GM12878 (cell line): Measurements from ENCODE around the gene CD34. TPM values are rescaled to one million over a fixed set of nuclear protein-coding genes. Genes with fewer than 3 reads are reported as not detected.

Source experiments
- ATAC-seq: fragments of 200-7000 bp; cut with Tn5 transposase; 3 replicates; pipeline ENCODE4 v1.9.1; 2020; ENCODE audit warnings: mild to moderate bottlenecking, moderate library complexity
- BruUV-seq: library from RNA; stranded (reverse); fragments of 400-500 nt; replicated peaks from 2 replicates; lab custom pipeline; 2021; lab: Mats Ljungman, UMichigan
- CTCF ChIA-PET: fragments of 300-600 bp; sonication (Branson Sonifier 250); formaldehyde crosslinking; extraction: SDS; loops from one replicate; lab custom pipeline; 2021; ENCODE audit warnings: inconsistent platforms; lab: Yijun Ruan, JAX
- POLR2A ChIA-PET: fragments of 350-600 bp; formaldehyde crosslinking; extraction: SDS; loops from one replicate; lab custom pipeline; 2021; ENCODE audit warnings: inconsistent platforms; lab: Charles Lee
- RAD21 ChIA-PET: fragments of 300-600 bp; sonication (Branson Sonifier 250); formaldehyde crosslinking; loops from one replicate; lab custom pipeline; 2023; ENCODE audit warnings: antibody characterized with exemption; ENCODE audit not compliant: unreplicated experiment; lab: Charles Lee
- SMC1A ChIA-PET: fragments of 300-600 bp; sonication (Branson Sonifier 250); formaldehyde crosslinking; loops from one replicate; lab custom pipeline; 2023; ENCODE audit not compliant: unreplicated experiment, uncharacterized antibody; lab: Charles Lee
- DNase-seq: peaks from one replicate; pipeline ENCODE4 v3.0.0-alpha.2; 2011; ENCODE audit warnings: low read depth, low spot score
- FAIRE-seq: peaks from 3 replicates; lab custom pipeline; 2011; peaks lifted over from hg19 to GRCh38; lab: Jason Lieb, UNC
- H2AFZ ChIP-seq: 2 replicates; pipeline ENCODE4 v1.6.0; 2011; ENCODE audit warnings: low read depth, low read length, control low read depth; ENCODE audit not compliant: control insufficient read depth
- H3K27ac ChIP-seq: 2 replicates; pipeline ENCODE4 v1.5.1; 2011; ENCODE audit warnings: control low read depth; ENCODE audit not compliant: control insufficient read depth, insufficient read depth
- H3K27me3 ChIP-seq, 2 experiments: replicated peaks in 1 of 2; 2 replicates each; pipeline versions ENCODE4 v1.6.0 to v1.6.1; 2011; ENCODE audit warnings: low read length in 1 of 2; ENCODE audit not compliant: control insufficient read depth in 2 of 2, insufficient read depth in 2 of 2
- H3K36me3 ChIP-seq, 2 experiments: 2 replicates each; pipeline ENCODE4 v1.5.1; 2011; ENCODE audit warnings: low read length in 1 of 2; ENCODE audit not compliant: control insufficient read depth in 2 of 2, insufficient read depth in 2 of 2
- H3K4me1 ChIP-seq: 2 replicates; pipeline ENCODE4 v1.6.1; 2011; ENCODE audit warnings: mild to moderate bottlenecking, low read length, moderate library complexity, mixed read lengths; ENCODE audit not compliant: control insufficient read depth, insufficient read depth
- H3K4me2 ChIP-seq: 2 replicates; pipeline ENCODE4 v1.6.0; 2011; ENCODE audit warnings: control low read depth; ENCODE audit not compliant: control insufficient read depth, insufficient read depth
- H3K4me3 ChIP-seq: fragments of 200-600 bp; sonication (generic); 2 replicates; pipeline ENCODE4 v1.5.1; 2016
- H3K79me2 ChIP-seq: 2 replicates; pipeline ENCODE4 v1.6.0; 2011; ENCODE audit warnings: low read length; ENCODE audit not compliant: control insufficient read depth, insufficient read depth
- H3K9ac ChIP-seq: 2 replicates; pipeline ENCODE4 v1.8.0; 2011; ENCODE audit warnings: low read length, control low read depth, mixed read lengths; ENCODE audit not compliant: control insufficient read depth, insufficient read depth
- H3K9me3 ChIP-seq: replicated peaks from 3 replicates; pipeline ENCODE4 v1.5.1; 2011; ENCODE audit warnings: mild to moderate bottlenecking, low read length; ENCODE audit not compliant: control insufficient read depth, insufficient read depth
- H4K20me1 ChIP-seq: 2 replicates; pipeline ENCODE4 v1.6.0; 2011; ENCODE audit not compliant: control insufficient read depth, insufficient read depth
- CREM ChIP-seq: IDR thresholded peaks from 2 replicates; pipeline ENCODE4 v1.6.1; 2014; ENCODE audit warnings: antibody characterized with exemption, low read depth
- EP300 ChIP-seq, 2 experiments: fragments of 150-350 bp in 1 of 2; IDR thresholded peaks; 2 replicates each; pipeline ENCODE4 v1.6.1; 2011 to 2012; ENCODE audit warnings: low read depth in 2 of 2, low read length in 2 of 2, borderline replicate concordance in 1 of 2, improper control_type of control experiment in 1 of 2, inconsistent platforms in 1 of 2; ENCODE audit not compliant: control insufficient read depth in 1 of 2
- IRF5 ChIP-seq: fragments of 450-650 bp; IDR thresholded peaks from 2 replicates; pipeline ENCODE4 v1.6.1; 2017; ENCODE audit warnings: borderline replicate concordance
- MEF2B ChIP-seq: fragments of 450-650 bp; IDR thresholded peaks from 2 replicates; pipeline ENCODE4 v1.6.1; 2018; ENCODE audit warnings: mild to moderate bottlenecking, moderate library complexity; ENCODE audit not compliant: partially characterized antibody, poor library complexity, severe bottlenecking
- SPI1 ChIP-seq: IDR thresholded peaks from 2 replicates; pipeline ENCODE4 v1.6.1; 2011; ENCODE audit warnings: low read depth, mild to moderate bottlenecking, low read length, moderate library complexity, borderline replicate concordance; ENCODE audit not compliant: insufficient read depth
- ZSCAN29 ChIP-seq: fragments of 450-650 bp; IDR thresholded peaks from 2 replicates; pipeline ENCODE4 v1.6.1; 2017; ENCODE audit warnings: mild to moderate bottlenecking, moderate library complexity
- WGBS: methylation state at CpG from one replicate; pipeline ENCODE4 v1.1.6; 2016; ENCODE audit warnings: low lambda C conversion rate; ENCODE audit not compliant: insufficient replicate concordance, insufficient coverage; ENCODE audit errors: missing lambda C conversion rate; 5-methylcytosine and 5-hydroxymethylcytosine counted together
- in situ Hi-C: fragments of 300-500 bp; cut with MboI; formaldehyde crosslinking; loops from 9 replicates; pipeline ENCODE4 v1.14.3; 2018; ENCODE audit warnings: mixed read lengths
- intact Hi-C: fragments of 100-400 bp; cut with micrococcal nuclease; formaldehyde crosslinking; loops from one replicate; pipeline ENCODE4 v1.14.2; 2022; ENCODE audit not compliant: unreplicated experiment
- polyA plus RNA-seq, 11 experiments: library from polyadenylated mRNA; depleted of rRNA in 4 of 11; unstranded in 6 of 11; stranded (reverse) in 5 of 11; fragments of >200 nt; fragmentation: Nextera tagmentation in 4 of 11; fragmentation: Illumina TruSeq in 1 of 11; extraction: Ambion mirVana in 4 of 11; extraction: Trizol in 1 of 11; gene quantifications; 1 replicate in 1 of 11; 2 replicates in 10 of 11; pipeline versions ENCODE4 v1.2.1 to v1.2.3, GENCODE V29; 2011 to 2016; ENCODE audit warnings: inconsistent platforms in 2 of 11, missing spikeins in 2 of 11, low read depth in 1 of 11
- total RNA-seq, 4 experiments: library from RNA; depleted of rRNA in 3 of 4; stranded (reverse); fragments of >200 nt in 3 of 4; fragmentation: Illumina TruSeq in 1 of 4; extraction: Trizol in 1 of 4; gene quantifications; 2 replicates each; pipeline versions ENCODE4 v1.2.1 to v1.2.3, GENCODE V29; 2013 to 2021

The CD34 gene
- total and polyA plus RNA-seq, 10 of the 15 experiments (the other 5 are each of a cell fraction or from before 2014, with no cell fraction given) = under 0.01 to 0.08 (median 0.02) TPM; not detected in 6

- H3K4me3 ChIP-seq = no peak overlapping the region
- WGBS = 2% methylated on average over 3 of the region's 3 CpGs
- no peak overlapping the region for H3K4me2 ChIP-seq
- no peak for FAIRE-seq
- TF ChIP-seq MEF2B (no peak), ZSCAN29 (no peak), IRF5 (no peak), CREM (no peak), SPI1 (no peak), EP300 (IDR thresholded peaks at IDR 0.05; ENCODE audit: borderline replicate concordance in 1 of 2, control insufficient read depth in 1 of 2, low read depth in 2 of 2, low read length in 2 of 2) (no peak)
- ChIA-PET POLR2A (no interaction called here), CTCF (interaction anchor here (0.8 to 10.1 kb wide), 9 partner anchors 14 to 99 kb away, joined by 3 to 162 read pairs (median 5); no protein-coding TSS in a partner anchor), SMC1A (interaction anchor here (1.0 to 5.6 kb wide), 4 partner anchors 14 to 65 kb away, joined by 3 to 81 read pairs (median 40); no protein-coding TSS in a partner anchor), RAD21 (interaction anchor here (1.2 to 1.3 kb wide), 2 partner anchors 11 to 64 kb away, joined by 4 to 7 read pairs; no protein-coding TSS in a partner anchor)
- DNase-seq = no peak
- H4K20me1 ChIP-seq = no peaks in the 10 kb centered on the region
- no peaks in the 10 kb centered on the region for H3K27me3 ChIP-seq
- no peak overlapping the region for H2AFZ ChIP-seq
- H3K9me3 ChIP-seq = no peaks in the 10 kb centered on the region
- H3K27ac ChIP-seq = no peak overlapping the region
- no peaks in the 10 kb centered on the region for H3K36me3 ChIP-seq
- intact Hi-C loops = no loop called here
- BruUV-seq = no TSS peak
- in situ Hi-C loops = loop anchor here (5.0 kb wide), 1 partner anchor 68 kb away; no protein-coding TSS in a partner anchor
- no peaks in the 10 kb centered on the region for H3K4me1 ChIP-seq
- no peaks in the 10 kb centered on the region for H3K79me2 ChIP-seq
- no peak for ATAC-seq
- no peak overlapping the region for H3K9ac ChIP-seq
These were observed 12.1 kb downstream of the CD34 start for GRCh38 chr1:207898836-207899235.
